ENCODE data around the gene SPATA2L. TPM values are rescaled to one million over a fixed set of nuclear protein-coding genes. Genes with fewer than 3 reads are reported as not detected.

The SPATA2L gene
- total and polyA plus RNA-seq, 10 of the 15 experiments (the other 5 are each of a cell fraction or from before 2014, with no cell fraction given): 0.20 to 6.9 (median 3.9) TPM; not detected in 1

DNA sequence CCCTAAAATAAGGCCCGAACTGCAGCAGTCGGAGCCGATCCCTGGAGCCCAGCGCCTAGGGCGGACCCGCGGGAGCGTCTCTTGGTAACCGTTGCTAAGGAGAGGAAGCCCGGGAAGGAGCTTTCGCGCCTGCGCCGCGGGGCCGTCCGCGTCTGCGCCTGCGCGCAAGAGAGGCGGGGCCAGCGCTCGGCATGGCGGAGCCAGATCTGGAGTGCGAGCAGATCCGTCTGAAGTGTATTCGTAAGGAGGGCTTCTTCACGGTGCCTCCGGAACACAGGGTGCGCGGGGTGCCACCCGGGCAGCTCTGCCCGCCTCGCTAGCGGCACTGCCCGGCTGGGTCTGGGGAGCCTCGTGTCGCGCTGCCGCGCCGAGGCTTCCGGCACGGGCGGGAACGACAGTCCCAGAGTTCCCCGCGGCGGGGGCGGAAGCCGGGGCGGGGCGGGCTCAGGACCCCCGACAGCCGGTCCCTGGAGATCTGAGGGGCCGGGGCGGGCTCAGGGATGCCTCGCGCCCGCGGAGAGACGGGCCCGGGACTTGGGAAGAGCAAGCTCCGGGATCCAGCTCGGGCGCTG is 14.9 kb downstream of the SPATA2L start, which contains the start of gene CDK10 (continued):
- TF ChIP-seq, protein P1, sequence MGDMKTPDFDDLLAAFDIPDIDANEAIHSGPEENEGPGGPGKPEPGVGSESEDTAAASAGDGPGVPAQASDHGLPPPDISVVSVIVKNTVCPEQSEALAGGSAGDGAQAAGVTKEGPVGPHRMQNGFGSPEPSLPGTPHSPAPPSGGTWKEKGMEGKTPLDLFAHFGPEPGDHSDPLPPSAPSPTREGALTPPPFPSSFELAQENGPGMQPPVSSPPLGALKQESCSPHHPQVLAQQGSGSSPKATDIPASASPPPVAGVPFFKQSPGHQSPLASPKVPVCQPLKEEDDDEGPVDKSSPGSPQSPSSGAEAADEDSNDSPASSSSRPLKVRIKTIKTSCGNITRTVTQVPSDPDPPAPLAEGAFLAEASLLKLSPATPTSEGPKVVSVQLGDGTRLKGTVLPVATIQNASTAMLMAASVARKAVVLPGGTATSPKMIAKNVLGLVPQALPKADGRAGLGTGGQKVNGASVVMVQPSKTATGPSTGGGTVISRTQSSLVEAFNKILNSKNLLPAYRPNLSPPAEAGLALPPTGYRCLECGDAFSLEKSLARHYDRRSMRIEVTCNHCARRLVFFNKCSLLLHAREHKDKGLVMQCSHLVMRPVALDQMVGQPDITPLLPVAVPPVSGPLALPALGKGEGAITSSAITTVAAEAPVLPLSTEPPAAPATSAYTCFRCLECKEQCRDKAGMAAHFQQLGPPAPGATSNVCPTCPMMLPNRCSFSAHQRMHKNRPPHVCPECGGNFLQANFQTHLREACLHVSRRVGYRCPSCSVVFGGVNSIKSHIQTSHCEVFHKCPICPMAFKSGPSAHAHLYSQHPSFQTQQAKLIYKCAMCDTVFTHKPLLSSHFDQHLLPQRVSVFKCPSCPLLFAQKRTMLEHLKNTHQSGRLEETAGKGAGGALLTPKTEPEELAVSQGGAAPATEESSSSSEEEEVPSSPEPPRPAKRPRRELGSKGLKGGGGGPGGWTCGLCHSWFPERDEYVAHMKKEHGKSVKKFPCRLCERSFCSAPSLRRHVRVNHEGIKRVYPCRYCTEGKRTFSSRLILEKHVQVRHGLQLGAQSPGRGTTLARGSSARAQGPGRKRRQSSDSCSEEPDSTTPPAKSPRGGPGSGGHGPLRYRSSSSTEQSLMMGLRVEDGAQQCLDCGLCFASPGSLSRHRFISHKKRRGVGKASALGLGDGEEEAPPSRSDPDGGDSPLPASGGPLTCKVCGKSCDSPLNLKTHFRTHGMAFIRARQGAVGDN (IDR thresholded peaks at IDR 0.05): peak; percentile 86
- TF ChIP-seq RUNX3 (IDR thresholded peaks at IDR 0.05; ENCODE audit: low read length): no peak
- TF ChIP-seq, protein P2, sequence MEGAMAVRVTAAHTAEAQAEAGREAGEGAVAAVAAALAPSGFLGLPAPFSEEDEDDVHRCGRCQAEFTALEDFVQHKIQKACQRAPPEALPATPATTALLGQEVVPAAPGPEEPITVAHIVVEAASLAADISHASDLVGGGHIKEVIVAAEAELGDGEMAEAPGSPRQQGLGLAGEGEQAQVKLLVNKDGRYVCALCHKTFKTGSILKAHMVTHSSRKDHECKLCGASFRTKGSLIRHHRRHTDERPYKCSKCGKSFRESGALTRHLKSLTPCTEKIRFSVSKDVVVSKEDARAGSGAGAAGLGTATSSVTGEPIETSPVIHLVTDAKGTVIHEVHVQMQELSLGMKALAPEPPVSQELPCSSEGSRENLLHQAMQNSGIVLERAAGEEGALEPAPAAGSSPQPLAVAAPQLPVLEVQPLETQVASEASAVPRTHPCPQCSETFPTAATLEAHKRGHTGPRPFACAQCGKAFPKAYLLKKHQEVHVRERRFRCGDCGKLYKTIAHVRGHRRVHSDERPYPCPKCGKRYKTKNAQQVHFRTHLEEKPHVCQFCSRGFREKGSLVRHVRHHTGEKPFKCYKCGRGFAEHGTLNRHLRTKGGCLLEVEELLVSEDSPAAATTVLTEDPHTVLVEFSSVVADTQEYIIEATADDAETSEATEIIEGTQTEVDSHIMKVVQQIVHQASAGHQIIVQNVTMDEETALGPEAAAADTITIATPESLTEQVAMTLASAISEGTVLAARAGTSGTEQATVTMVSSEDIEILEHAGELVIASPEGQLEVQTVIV (IDR thresholded peaks at IDR 0.05; ENCODE audit: borderline replicate concordance, partially characterized antibody): peak; percentile 92
- peak; percentile 71 for TF ChIP-seq TAF1 (IDR thresholded peaks at IDR 0.05; ENCODE audit: borderline replicate concordance, low read depth, low read length)
- 0 out of 2 replicates have a peak, but pooled peaks have one; percentile 71 for TF ChIP-seq HDAC2 (IDR thresholded peaks at IDR 0.05)
- TF ChIP-seq NBN (IDR thresholded peaks at IDR 0.05): no peak
- no peak for TF ChIP-seq MEF2A (IDR thresholded peaks at IDR 0.05; ENCODE audit: insufficient read depth, low read depth, low read length)
- peak; percentile 74 for TF ChIP-seq MEF2B (IDR thresholded peaks at IDR 0.05; ENCODE audit: partially characterized antibody, poor library complexity, severe bottlenecking)
- 0 out of 2 replicates have a peak, but pooled peaks have one; percentile 44 for TF ChIP-seq CBFB (IDR thresholded peaks at IDR 0.05; ENCODE audit: low read depth)
- no peak for TF ChIP-seq MTA3 (IDR thresholded peaks at IDR 0.05; ENCODE audit: borderline replicate concordance, low read length)
- TF ChIP-seq POLR2A (IDR thresholded peaks at IDR 0.05; ENCODE audit: low read depth, low read length): peak; percentile 90
